Stimulated activated CD8-positive, alpha-beta memory T cell treated with anti-CD3 and anti-CD28 coated beads, Interleukin-4, amount 100 ng/mL, for 4 hours (primary cell): ENCODE results near the gene GTPBP2.
A peak's percentile ranks its signal among the peaks of the same experiment; 100 is the strongest.
"Not testable (repeated sequence)": the region's sequence is repeated elsewhere in the genome, so short reads cannot be mapped to it uniquely, and the experiment has no call there.

Experiments used
- DNase-seq, 2 donors: peaks; one replicate each; pipeline ENCODE4 v3.0.0-alpha.2; 2020; ENCODE audit warnings: low read depth in 2 of 2, low spot score in 1 of 2

GTPBP2 gene

DNA sequence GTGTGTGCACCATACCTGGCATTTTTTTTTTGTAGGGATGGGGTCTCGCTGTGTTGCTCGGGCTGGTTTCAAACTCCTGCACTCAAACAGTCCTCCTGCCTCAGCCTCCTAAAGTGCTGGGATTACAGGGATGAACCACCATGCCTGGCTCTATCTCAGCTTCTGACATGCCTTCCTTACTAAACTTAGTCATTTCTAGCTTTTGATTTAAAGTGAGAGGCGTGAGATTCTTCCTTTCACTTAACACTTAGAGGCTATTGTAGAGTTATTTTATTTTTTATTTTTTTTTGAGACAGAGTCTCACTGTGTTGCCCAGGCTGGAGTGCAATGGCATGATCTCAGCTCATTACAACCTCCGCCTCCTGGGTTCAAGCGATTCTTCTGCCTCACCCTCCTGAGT, 33.9 kb upstream of the GTPBP2 start:
- not testable (repeated sequence) for DNase-seq

DNA sequence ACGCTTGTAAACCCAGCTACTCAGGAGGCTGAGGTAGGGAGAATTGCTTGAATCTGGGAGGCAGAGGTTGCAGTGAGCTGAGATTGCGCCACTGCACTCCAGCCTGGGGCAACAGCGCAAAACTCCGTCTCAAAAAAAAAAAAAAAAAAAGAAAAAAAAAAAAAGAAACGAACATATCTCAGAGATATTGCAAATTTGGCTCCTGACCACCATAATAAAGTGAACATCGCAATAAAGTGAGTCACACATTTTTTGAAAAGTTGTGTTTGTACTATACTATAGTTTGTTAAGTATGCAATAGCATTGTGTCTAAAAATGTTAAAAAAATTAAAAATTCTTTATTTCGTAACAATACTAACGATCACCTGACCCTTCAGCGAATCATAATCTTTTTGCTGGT, 29.1 kb upstream of the GTPBP2 start:
- DNase-seq = no peak

DNA sequence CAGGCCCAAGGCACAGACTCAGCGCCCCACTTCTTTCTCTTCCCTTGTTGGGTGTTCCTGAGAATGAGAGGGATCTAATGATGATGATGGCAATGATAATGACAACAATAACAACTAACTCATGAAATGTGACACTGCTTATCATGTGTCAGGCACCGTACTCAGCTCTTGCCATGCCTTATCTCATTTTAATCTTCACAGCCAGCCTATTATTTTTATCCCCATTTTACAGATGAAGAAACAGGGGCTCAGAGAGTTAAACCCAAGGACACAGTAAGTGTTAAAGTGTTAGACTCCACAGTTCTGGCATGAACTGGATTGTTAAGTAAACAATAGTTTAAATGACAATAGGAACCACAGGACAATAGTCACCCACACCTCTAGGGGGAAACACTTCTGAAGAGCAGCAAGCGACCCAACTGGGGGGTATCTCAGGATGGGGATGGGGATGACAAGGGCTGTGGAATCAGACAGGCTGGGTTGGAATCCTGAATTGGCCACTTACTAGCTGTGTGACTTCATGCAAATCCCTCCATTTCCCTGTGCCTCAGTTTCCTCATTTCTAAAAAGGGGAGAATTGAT, 28.2 kb upstream of the GTPBP2 start:
- no peak for DNase-seq

- DNase-seq = not testable (repeated sequence)
These were observed 23.8 kb upstream of the GTPBP2 start for GRCh38 chr6:43652822-43653221.

- DNase-seq = no peak
These were observed 19.2 kb upstream of the GTPBP2 start for GRCh38 chr6:43648248-43648647.

DNA sequence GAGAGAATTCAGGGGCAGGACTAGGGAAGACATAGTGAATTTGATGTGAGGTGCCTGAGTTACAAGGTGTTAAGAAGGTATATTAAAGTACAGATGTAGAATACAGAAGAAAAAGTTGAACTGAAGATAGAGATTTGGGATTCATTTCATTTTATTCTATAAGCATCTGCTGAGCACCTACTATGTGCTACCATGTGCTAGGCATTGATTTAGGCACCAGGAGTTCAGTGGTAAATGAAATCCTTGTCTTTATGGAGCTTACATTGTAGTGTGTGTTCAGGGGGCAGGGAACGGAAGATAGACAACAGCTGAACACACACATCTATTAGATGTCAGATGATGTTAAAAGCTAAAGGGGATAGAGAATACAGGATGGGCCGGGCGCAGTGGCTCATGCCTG, 18.5 kb upstream of the GTPBP2 start:
- no peak for DNase-seq

DNA sequence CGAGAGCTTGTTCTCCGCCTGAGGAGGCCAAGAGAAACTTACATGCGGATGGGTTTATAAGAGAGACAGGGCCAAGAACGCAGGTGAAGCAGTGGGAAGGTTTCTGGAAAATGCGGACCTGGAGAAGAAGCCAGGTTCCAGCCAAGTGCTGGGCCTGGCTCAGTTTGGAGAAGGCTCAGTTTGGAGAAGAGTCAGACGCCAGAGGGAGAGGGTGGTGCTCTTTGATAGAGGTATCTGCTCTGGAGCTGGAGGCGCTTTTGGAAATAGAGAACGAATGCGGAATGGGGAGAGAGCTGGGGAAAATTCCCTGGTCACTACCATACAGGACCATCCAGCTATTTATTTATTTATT, 16.5 kb upstream of the GTPBP2 start:
- DNase-seq = no peak

DNA sequence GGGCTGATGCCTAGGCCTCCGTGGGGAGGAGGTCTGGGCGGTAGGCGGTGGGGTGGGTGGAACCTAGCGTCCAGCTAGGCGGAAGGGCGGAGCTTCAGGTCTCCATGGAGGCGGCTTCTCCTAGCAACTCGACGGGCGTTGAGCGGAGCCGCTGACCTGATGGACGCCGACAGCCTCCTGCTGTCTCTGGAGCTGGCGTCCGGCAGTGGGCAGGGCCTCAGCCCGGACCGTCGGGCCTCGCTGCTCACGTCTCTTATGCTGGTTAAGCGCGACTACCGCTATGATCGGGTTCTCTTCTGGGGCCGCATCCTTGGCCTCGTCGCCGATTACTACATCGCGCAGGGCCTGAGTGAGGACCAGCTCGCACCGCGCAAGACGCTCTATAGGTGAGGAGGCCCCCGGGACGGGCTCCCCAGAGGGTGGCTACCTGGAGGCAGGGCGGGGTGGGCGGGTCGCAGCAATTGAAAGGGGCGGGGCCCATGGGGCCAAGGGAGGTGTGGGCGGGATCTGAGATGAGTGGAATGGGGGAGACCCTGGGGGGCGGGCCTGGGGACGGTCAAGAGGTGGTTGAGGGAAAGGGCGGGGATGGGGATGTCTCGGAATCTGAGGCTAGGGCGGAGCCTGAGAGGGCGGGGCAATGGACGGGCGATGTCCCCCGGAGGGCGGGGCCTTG, 16.0 kb upstream of the GTPBP2 start, which contains the start of gene RSPH9:
Gene RSPH9 (plus strand): TSS at position 97 of the 673 bp plus-strand sequence. CDS start 63 bp downstream, at position 160.
- peak; percentile 27 for DNase-seq

- DNase-seq = no peak
These were observed 11.1 kb upstream of the GTPBP2 start for GRCh38 chr6:43639984-43640800.

DNA sequence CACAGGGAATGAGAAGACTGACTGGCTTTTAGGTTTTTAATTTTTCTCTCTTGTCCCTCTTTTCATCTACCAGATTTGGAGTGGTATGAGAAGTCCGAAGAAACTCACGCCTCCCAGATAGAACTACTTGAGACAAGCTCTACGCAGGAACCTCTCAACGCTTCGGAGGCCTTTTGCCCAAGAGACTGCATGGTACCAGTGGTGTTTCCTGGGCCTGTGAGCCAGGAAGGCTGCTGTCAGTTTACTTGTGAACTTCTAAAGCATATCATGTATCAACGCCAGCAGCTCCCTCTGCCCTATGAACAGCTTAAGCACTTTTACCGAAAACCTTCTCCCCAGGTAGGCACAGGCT, 7.2 kb upstream of the GTPBP2 start:
- DNase-seq = no peak

- peak; percentile 70 to 76 for DNase-seq
These were observed 6.6 kb upstream of the GTPBP2 start, which contains the start of gene MAD2L1BP for GRCh38 chr6:43635387-43636307. TSS of gene MAD2L1BP (plus strand) at chr6:43635840. CDS start at chr6:43635876, 36 bp downstream.

DNA sequence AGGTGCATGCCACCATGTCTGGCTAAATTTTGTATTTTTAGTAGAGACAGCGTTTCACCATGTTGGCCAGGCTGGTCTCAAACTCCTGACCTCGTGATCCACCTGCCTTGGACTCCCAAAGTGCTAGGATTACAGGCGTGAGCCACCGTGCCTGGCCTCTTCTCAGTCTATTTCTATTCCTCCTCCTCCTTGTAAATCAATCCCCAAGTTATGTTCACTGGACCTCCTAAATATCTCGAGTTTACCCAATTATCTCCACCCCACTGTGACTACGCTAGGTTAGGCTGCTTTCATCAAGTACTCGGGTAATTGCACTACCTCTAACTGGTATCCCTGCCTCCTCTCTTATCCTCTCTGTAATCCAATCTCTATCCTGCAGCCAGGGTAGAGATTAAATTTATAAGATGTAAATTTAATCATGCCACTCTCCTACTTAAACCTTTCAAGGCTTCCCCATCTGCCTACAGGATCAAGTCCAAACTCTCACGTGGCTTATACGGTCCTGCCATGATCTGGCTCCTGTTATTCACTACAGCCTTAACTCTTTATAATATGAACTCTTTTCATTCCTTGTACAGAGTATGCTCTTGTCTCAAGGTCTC, 5.7 kb upstream of the GTPBP2 start:
- DNase-seq = no peak

- not testable (repeated sequence) for DNase-seq
These were observed 3.9 kb upstream of the GTPBP2 start for GRCh38 chr6:43633002-43633401.

DNA sequence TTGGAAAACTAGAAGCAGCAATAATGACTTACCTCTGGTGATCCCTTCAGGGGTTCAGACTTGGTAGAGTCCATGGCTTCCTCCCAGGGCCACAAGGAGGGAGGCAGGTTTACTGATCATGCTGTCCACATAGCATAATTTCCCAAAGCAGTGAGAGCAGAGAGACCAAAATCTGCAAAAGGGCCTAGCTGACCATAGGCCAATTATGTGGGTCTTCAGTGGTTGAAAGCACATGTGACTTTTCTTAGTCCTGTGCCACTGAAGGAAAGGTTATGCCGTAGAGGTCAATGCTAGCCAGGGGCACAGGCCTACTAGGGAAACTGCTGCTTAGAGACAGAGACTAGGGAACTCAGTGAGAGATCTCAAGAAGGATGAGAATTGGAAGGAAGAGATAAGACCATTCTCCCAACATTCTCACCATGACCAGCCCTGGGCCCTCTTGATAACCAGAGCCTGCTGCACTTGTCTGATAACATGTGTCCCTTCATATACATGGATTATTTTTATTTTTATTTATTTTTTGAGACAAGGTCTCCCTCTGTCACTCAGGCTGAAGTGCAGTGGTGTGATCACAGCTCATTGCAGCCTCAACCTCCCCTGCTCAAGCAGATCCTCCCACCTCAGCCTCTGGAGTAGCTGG, 2.0 kb upstream of the GTPBP2 start:
- no peak for DNase-seq

GRCh38 chr6:43629505-43630300, 639 bp upstream of the GTPBP2 start:
- DNase-seq = peak; percentile 56 to 70

DNA sequence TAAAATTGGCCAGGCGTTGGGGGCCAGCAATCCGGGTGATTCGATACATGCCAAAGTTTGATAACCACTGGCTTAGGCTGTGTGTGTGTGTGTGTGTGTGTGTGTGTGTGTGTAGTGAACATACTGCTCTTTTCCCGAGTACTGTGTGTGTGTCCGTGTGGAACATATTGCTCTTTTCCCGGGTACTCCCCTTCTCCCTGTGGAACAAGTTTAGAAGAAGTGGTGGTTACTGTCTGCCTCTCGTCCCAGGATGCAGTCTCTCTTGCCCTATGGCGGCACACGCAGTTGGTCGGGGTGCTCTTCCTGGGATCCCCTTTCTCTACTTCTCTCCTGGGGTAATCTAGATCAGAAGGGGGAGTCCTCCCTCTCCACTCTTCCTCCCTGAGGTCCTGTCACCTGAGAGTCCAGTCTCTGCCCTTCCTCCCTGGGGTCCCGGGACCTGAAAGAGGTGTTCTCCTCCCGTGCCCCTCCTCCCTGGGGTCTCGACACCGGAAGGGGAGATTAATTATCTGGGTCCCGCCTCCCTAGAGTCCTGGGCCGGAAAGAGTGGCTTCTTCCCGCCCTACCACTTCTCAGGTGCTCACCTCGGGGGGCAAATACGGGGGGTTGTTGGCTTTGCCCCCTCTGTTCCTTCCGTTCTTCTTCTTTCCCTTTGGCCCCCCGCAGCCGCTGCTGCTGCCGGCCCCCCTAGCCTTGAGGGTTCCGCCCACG, 516 bp downstream of the GTPBP2 start:
- peak; percentile 21 to 22 for DNase-seq

GRCh38 chr6:43627008-43627825, 1.8 kb downstream of the GTPBP2 start:
- DNase-seq = no peak
